ENCODE results near the gene KLK11. TPM values are rescaled to one million over a fixed set of nuclear protein-coding genes. Genes with fewer than 3 reads are reported as not detected.
A peak's percentile ranks its signal among the peaks of the same experiment; 100 is the strongest.

The KLK11 gene, protein sequence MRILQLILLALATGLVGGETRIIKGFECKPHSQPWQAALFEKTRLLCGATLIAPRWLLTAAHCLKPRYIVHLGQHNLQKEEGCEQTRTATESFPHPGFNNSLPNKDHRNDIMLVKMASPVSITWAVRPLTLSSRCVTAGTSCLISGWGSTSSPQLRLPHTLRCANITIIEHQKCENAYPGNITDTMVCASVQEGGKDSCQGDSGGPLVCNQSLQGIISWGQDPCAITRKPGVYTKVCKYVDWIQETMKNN
- not detected in 2 replicates for total RNA-seq

DNA sequence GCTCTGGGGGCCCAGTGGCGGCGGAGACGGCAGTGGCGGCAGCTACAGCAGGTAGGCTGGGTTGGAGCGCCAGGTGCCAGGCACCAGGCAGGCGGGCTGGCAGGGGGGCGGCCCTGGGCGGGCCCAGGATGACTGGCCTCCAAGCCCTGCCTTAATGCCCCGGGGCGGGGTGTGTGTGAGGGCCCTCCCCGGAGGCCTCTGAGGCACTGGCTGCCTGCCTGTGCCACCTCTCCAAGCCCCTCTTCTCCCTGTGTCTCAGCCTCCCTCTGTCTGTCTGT is at the start of gene KLK11:
Gene KLK11 (minus strand): TSS at position 63 of the 278 bp plus-strand sequence. CDS start 985 bp downstream, outside the sequence.
- H3K79me2 ChIP-seq (ENCODE audit: insufficient read depth, low read length): no peaks in the 10 kb centered on the region
- no peaks in the 10 kb centered on the region for H3K4me1 ChIP-seq (ENCODE audit: insufficient read depth, low read length)
- DNase-seq (ENCODE audit: insufficient read length, low spot score, missing footprints): peak; percentile 74
- no peaks in the 10 kb centered on the region for H4K20me1 ChIP-seq (ENCODE audit: insufficient read depth, low read length)
- H3K4me3 ChIP-seq (ENCODE audit: insufficient read depth, low read length): no peak within 1 kb of the TSS
- H3K27ac ChIP-seq (ENCODE audit: low read depth, low read length): no peak within 1 kb of the TSS
- no peaks in the 10 kb centered on the region for H3K9me3 ChIP-seq (ENCODE audit: low read depth, low read length)
- no peak within 1 kb of the TSS for H3K4me2 ChIP-seq (ENCODE audit: insufficient read depth, low read length)
- no peaks in the 10 kb centered on the region for H3K36me3 ChIP-seq (ENCODE audit: insufficient read depth, low read length)
- TF ChIP-seq CTCF (IDR thresholded peaks at IDR 0.05; ENCODE audit: extremely low read depth, low read depth, low read length): no peak
- H3K27me3 ChIP-seq (ENCODE audit: insufficient read depth, low read length): peaks cover 17% of the 10 kb centered on the region
- no peak within 1 kb of the TSS for H2AFZ ChIP-seq (ENCODE audit: low read length)

- H2AFZ ChIP-seq (ENCODE audit: low read length): no peak overlapping the region
- no peaks in the 10 kb centered on the region for H3K36me3 ChIP-seq (ENCODE audit: insufficient read depth, low read length)
- no peaks in the 10 kb centered on the region for H3K79me2 ChIP-seq (ENCODE audit: insufficient read depth, low read length)
- H3K4me1 ChIP-seq (ENCODE audit: insufficient read depth, low read length): no peaks in the 10 kb centered on the region
- no peak overlapping the region for H3K27ac ChIP-seq (ENCODE audit: low read depth, low read length)
- no peak overlapping the region for H3K4me2 ChIP-seq (ENCODE audit: insufficient read depth, low read length)
- no peak for DNase-seq (ENCODE audit: insufficient read length, low spot score, missing footprints)
- no peaks in the 10 kb centered on the region for H4K20me1 ChIP-seq (ENCODE audit: insufficient read depth, low read length)
- no peak overlapping the region for H3K4me3 ChIP-seq (ENCODE audit: insufficient read depth, low read length)
- H3K9me3 ChIP-seq (ENCODE audit: low read depth, low read length): peaks cover 3% of the 10 kb centered on the region
- TF ChIP-seq CTCF (IDR thresholded peaks at IDR 0.05; ENCODE audit: extremely low read depth, low read depth, low read length): no peak
- no peaks in the 10 kb centered on the region for H3K27me3 ChIP-seq (ENCODE audit: insufficient read depth, low read length)
Observed at GRCh38 chr19:51075998-51076397, 49.6 kb upstream of the KLK11 start.

- TF ChIP-seq CTCF (IDR thresholded peaks at IDR 0.05; ENCODE audit: extremely low read depth, low read depth, low read length): no peak
- H3K79me2 ChIP-seq (ENCODE audit: insufficient read depth, low read length): no peaks in the 10 kb centered on the region
Observed at GRCh38 chr19:51071095-51071405, 44.6 kb upstream of the KLK11 start.

GRCh38 chr19:51070334-51071094 is 44.1 kb upstream of the KLK11 start:
- no peaks in the 10 kb centered on the region for H3K4me1 ChIP-seq (ENCODE audit: insufficient read depth, low read length)
- no peak overlapping the region for H2AFZ ChIP-seq (ENCODE audit: low read length)
- TF ChIP-seq CTCF (IDR thresholded peaks at IDR 0.05; ENCODE audit: extremely low read depth, low read depth, low read length): no peak
- no peaks in the 10 kb centered on the region for H3K79me2 ChIP-seq (ENCODE audit: insufficient read depth, low read length)
- peaks cover 3% of the 10 kb centered on the region for H3K9me3 ChIP-seq (ENCODE audit: low read depth, low read length)
- H4K20me1 ChIP-seq (ENCODE audit: insufficient read depth, low read length): no peaks in the 10 kb centered on the region
- no peak for DNase-seq (ENCODE audit: insufficient read length, low spot score, missing footprints)
- no peaks in the 10 kb centered on the region for H3K36me3 ChIP-seq (ENCODE audit: insufficient read depth, low read length)
- no peaks in the 10 kb centered on the region for H3K27me3 ChIP-seq (ENCODE audit: insufficient read depth, low read length)
- H3K27ac ChIP-seq (ENCODE audit: low read depth, low read length): no peak overlapping the region
- H3K4me3 ChIP-seq (ENCODE audit: insufficient read depth, low read length): no peak overlapping the region
- no peak overlapping the region for H3K4me2 ChIP-seq (ENCODE audit: insufficient read depth, low read length)

More at GRCh38 chr19:51071095-51071405, 44.6 kb upstream of the KLK11 start:
- Histone ChIP-seq H3K4me1 (ENCODE audit: insufficient read depth, low read length) (no peaks in the 10 kb centered on the region), H3K36me3 (ENCODE audit: insufficient read depth, low read length) (no peaks in the 10 kb centered on the region), H2AFZ (ENCODE audit: low read length) (no peak overlapping the region), H4K20me1 (ENCODE audit: insufficient read depth, low read length) (no peaks in the 10 kb centered on the region), H3K4me2 (ENCODE audit: insufficient read depth, low read length) (no peak overlapping the region), H3K27ac (ENCODE audit: low read depth, low read length) (no peak overlapping the region), H3K27me3 (ENCODE audit: insufficient read depth, low read length) (no peaks in the 10 kb centered on the region), H3K4me3 (ENCODE audit: insufficient read depth, low read length) (no peak overlapping the region), H3K9me3 (ENCODE audit: low read depth, low read length) (peaks cover 3% of the 10 kb centered on the region)
- DNase-seq (ENCODE audit: insufficient read length, low spot score, missing footprints): no peak
